ENCODE data around the gene ISG20L2.

ISG20L2 gene

GRCh38 chr1:156743367-156744302 lies 15.1 kb upstream of the ISG20L2 start:
- no peak for TF ChIP-seq CTCF (IDR thresholded peaks at IDR 0.05; ENCODE audit: insufficient read depth, missing control alignments)
- FAIRE-seq (no peak), DNase-seq (ENCODE audit: insufficient read length, low spot score) (no peak)

- TF ChIP-seq CTCF (IDR thresholded peaks at IDR 0.05; ENCODE audit: insufficient read depth, missing control alignments): no peak
- DNase-seq (ENCODE audit: insufficient read length, low spot score) (no peak), FAIRE-seq (no peak)
Observed at GRCh38 chr1:156742801-156743200, 14.2 kb upstream of the ISG20L2 start.

GRCh38 chr1:156742017-156742416 lies 13.5 kb upstream of the ISG20L2 start:
- FAIRE-seq (no peak), DNase-seq (ENCODE audit: insufficient read length, low spot score) (no peak)
- TF ChIP-seq CTCF (IDR thresholded peaks at IDR 0.05; ENCODE audit: insufficient read depth, missing control alignments): no peak

GRCh38 chr1:156741481-156741983 lies 13.0 kb upstream of the ISG20L2 start:
- DNase-seq (ENCODE audit: insufficient read length, low spot score) (no peak), FAIRE-seq (no peak)
- TF ChIP-seq CTCF (IDR thresholded peaks at IDR 0.05; ENCODE audit: insufficient read depth, missing control alignments): no peak

GRCh38 chr1:156740741-156741480 lies 12.3 kb upstream of the ISG20L2 start, which contains the start of gene MRPL24:
MRPL24 (minus strand) TSS chr1:156741088; CDS start chr1:156738704, 2,384 bp downstream.
- no peak for TF ChIP-seq CTCF (IDR thresholded peaks at IDR 0.05; ENCODE audit: insufficient read depth, missing control alignments)
- FAIRE-seq (peak; percentile 96), DNase-seq (ENCODE audit: insufficient read length, low spot score) (peak; percentile 86)

- no peak for TF ChIP-seq CTCF (IDR thresholded peaks at IDR 0.05; ENCODE audit: insufficient read depth, missing control alignments)
- DNase-seq (ENCODE audit: insufficient read length, low spot score): no peak
- FAIRE-seq: no peak
Observed at GRCh38 chr1:156740237-156740740, 11.7 kb upstream of the ISG20L2 start.
